NCI-H1694 treated with DMSO at 0.1 percent for 48 hours (cell line): ENCODE results near the gene WNT10A.
A peak's percentile ranks its signal among the peaks of the same experiment; 100 is the strongest.

ENCODE experiments used
- DNase-seq: peaks from one replicate; lab custom pipeline; 2025; lab: John Stamatoyannopoulos, UW

The WNT10A gene

GRCh38 chr2:218877331-218877730 is 3.3 kb upstream of the WNT10A start:
- DNase-seq: no peak

DNA sequence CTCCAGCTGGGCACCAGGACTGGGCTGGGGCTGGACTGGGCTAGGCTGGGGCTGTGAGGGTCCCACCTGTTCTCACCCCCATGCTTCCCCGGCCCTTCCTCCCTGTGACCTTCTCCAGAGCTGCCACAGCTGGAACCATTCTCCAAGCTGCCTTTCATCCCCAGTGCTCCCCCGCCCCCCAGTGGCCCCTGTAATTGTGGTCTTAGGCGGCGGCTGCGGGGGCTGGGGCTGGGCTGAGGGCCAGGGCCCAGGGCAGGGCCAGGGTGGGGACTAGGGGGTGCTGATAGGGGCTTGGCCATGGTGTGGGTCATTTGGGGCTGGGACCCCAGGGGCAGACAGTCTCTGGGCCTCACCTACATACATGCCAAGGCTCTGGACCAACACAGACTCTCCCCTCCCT is 2.8 kb upstream of the WNT10A start:
- DNase-seq: no peak

DNA sequence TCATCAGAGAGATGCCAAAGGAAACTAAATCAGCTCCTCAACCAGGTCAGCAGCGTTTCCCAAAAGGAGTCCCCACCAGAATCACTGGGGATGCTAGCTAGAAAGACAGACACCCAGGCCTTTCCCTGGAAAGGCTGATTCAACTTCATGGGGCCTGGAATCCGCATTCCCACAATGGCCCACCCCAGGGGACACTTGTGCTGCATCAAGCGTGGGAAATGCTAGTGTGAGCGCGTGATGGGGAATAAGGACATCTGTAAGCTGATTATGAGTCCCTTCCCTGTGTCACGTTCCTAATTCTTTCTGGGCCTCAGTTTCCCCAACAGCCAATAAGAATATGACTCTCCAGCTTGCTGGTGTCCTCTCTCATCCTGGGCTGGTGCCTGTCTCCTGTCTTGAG is 2.2 kb upstream of the WNT10A start:
- DNase-seq: no peak

DNA sequence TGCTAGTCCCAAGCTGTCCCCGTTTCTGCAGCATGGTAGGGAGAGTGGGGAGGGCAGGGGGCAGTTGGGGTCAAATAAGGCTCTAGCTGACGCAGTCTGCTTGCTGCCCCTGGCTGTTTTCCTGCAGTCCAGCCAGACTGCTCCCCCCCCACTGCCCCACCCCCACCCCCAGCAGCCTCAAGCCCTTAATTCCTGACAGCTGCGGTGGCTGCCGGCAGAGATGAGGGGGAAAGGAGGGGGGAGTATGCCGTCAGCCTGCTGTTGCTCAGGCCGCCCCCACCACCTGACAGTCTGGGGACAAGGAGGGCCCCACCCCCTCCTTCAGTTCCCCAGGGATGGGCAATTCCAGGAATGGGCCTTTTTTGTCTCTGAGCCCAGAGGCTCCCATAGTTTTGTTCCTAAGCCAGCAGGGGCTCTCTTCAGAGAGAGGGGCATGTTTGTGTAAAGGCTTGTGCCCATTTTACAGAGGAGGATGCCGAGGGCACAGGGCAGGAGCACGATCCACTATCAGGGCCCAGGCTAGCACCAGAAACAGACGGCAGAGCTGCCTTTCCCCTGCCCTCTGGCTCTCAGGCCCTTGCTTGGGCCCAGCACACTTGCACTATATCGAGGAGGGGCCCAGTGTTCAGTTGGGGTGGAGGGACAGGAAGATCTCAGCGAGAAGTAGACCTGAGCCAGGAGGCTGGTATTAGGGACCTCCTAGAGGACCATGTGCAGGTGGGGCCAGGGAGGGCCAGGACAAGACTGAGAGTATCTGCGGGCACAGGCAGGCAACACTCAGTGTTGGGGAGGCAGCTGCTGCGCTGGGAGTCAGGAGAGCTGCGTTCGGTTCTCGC is 1.5 kb upstream of the WNT10A start:
- peak; percentile 69 for DNase-seq

DNA sequence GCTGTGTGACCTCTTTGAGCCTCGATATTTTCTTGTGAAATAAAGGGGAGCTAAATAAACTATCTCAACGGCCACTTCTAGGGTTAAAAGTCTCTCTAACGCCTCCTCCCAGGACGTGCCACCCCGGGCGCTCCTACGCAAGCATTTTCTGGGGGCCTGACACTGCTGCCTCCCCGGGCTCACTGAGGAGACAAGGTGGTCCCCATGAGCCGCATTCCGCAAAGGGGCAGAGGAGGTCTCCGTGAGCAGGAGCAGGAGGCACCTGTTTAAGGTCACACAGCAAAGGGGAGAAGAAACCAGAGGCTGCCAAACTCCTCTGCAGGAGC is 913 bp upstream of the WNT10A start:
- no peak for DNase-seq

GRCh38 chr2:218880859-218881594 is 375 bp downstream of the WNT10A start:
- no peak for DNase-seq

- DNase-seq: peak; percentile 89
Measured at GRCh38 chr2:218881744-218882460, 1.2 kb downstream of the WNT10A start.

GRCh38 chr2:218882461-218882816 is 1.8 kb downstream of the WNT10A start:
- DNase-seq: peak; percentile 89

GRCh38 chr2:218882866-218883366 is 2.3 kb downstream of the WNT10A start:
- DNase-seq: no peak

GRCh38 chr2:218883491-218884490 is 3.1 kb downstream of the WNT10A start:
- no peak for DNase-seq

- DNase-seq: no peak
Measured at GRCh38 chr2:218884519-218884918, 3.9 kb downstream of the WNT10A start.

GRCh38 chr2:218885981-218886947 is 5.6 kb downstream of the WNT10A start:
- peak; percentile 97 for DNase-seq

DNA sequence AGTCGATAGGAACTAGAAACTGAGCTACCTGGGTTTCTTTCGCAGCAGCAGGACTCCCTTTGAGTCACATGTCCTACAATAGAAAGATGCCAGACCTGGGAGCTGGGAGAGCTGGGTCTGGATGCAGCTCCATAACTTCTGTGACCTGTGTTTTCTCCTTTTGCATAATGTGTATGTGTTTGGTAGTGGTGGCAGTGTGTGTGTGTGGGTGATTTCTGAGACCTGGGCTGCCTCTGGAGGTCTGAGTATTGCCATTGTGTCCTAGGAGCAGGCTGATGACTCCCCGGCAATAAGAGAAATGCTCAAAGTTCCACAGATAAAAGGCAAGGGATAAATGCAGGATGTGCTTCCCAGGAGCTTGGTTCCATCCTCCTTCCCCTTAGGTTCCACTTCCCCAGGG is 6.4 kb downstream of the WNT10A start:
- peak; percentile 74 for DNase-seq

DNA sequence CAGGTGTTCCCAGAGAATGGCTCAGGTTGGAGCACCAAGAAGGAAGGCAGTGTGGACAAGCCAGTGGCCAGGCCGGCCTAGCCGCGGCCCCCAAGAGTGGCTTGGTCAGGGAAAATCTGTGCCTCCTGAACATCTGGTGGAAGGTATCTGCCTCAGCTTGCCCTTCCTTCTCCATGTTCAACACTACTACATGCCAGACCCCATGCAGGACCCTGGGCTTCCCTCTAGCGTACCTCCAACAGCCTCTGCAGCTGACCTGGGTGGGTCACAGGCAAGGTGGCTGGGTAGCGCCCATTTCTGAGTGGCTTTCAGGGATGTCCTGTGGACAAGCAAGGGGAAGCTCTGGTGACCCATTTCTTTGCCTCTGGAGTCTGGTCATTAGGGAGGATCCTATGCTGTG is 7.7 kb downstream of the WNT10A start:
- DNase-seq: no peak

DNA sequence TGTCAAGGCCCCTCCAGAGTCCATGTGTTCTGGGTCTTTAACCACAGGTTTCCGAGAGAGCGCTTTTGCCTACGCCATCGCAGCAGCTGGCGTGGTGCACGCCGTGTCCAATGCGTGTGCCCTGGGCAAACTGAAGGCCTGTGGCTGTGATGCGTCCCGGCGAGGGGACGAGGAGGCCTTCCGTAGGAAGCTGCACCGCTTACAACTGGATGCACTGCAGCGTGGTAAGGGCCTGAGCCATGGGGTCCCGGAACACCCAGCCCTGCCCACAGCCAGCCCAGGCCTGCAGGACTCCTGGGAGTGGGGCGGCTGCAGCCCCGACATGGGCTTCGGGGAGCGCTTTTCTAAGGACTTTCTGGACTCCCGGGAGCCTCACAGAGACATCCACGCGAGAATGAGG is 9.3 kb downstream of the WNT10A start:
- DNase-seq: no peak

- DNase-seq: no peak
Measured at GRCh38 chr2:218890369-218890768, 9.7 kb downstream of the WNT10A start.

GRCh38 chr2:218891275-218892135 is 10.9 kb downstream of the WNT10A start:
- no peak for DNase-seq

- DNase-seq: peak; percentile 65
Measured at GRCh38 chr2:218892693-218893348, 12.2 kb downstream of the WNT10A start.
